DMS53 treated with DMSO at 0.1 percent for 48 hours (cell line): ENCODE measurements around the gene TLDC2.
A peak's percentile ranks its signal among the peaks of the same experiment; 100 is the strongest.
"Not testable (repeated sequence)": the region's sequence is repeated elsewhere in the genome, so short reads cannot be mapped to it uniquely, and the experiment has no call there.

Experiments
- DNase-seq: peaks from one replicate; lab custom pipeline; 2025; ENCODE audit not compliant: unreplicated experiment; lab: John Stamatoyannopoulos, UW

The TLDC2 gene

GRCh38 chr20:36875702-36876472 lies at the start of gene TLDC2:
Gene TLDC2, plus strand, starts transcription at chr20:36876138. Its CDS starts 37 bp downstream, at chr20:36876175.
- DNase-seq, result peak; percentile 90

- DNase-seq, result no peak
These were observed 49.2 kb upstream of the TLDC2 start for GRCh38 chr20:36826554-36827244.

GRCh38 chr20:36827541-36828279 lies 48.2 kb upstream of the TLDC2 start:
- no peak for DNase-seq

- DNase-seq, result no peak
These were observed 44.9 kb upstream of the TLDC2 start for GRCh38 chr20:36830791-36831691.

- DNase-seq, result no peak
These were observed 43.1 kb upstream of the TLDC2 start for GRCh38 chr20:36832791-36833190.

GRCh38 chr20:36833275-36834020 lies 42.5 kb upstream of the TLDC2 start:
- DNase-seq, result no peak

GRCh38 chr20:36835025-36835424 lies 40.9 kb upstream of the TLDC2 start:
- no peak for DNase-seq

GRCh38 chr20:36835453-36836198 lies 40.3 kb upstream of the TLDC2 start:
- DNase-seq, result peak; percentile 91

GRCh38 chr20:36836591-36837269 lies 39.2 kb upstream of the TLDC2 start:
- DNase-seq, result peak; percentile 53

GRCh38 chr20:36838376-36838775 lies 37.6 kb upstream of the TLDC2 start:
- not testable (repeated sequence) for DNase-seq

- DNase-seq, result no peak
These were observed 36.8 kb upstream of the TLDC2 start for GRCh38 chr20:36839150-36839549.

GRCh38 chr20:36841030-36841429 lies 34.9 kb upstream of the TLDC2 start:
- not testable (repeated sequence) for DNase-seq

- no peak for DNase-seq
These were observed 30.5 kb upstream of the TLDC2 start for GRCh38 chr20:36845288-36845971.

GRCh38 chr20:36847009-36847709 lies 28.8 kb upstream of the TLDC2 start:
- DNase-seq, result no peak

- DNase-seq, result no peak
These were observed 28.3 kb upstream of the TLDC2 start for GRCh38 chr20:36847710-36848040.

- no peak for DNase-seq
These were observed 27.8 kb upstream of the TLDC2 start for GRCh38 chr20:36848078-36848660.

- DNase-seq, result no peak
These were observed 27.3 kb upstream of the TLDC2 start for GRCh38 chr20:36848677-36849076.
